Loucy (cell line): Measurements from ENCODE around the gene TNFRSF14.

Source experiments
- CTCF ChIP-seq: fragments of 200-600 bp; sonication (generic); conservative IDR thresholded peaks from 2 replicates; pipeline ENCODE4 v1.5.1; 2014; ENCODE audit warnings: mild to moderate bottlenecking, antibody characterized with exemption, low read length
- EZH2phosphoT487 ChIP-seq: fragments of 200-600 bp; IDR thresholded peaks from 2 replicates; pipeline ENCODE4 v1.6.1; 2018; ENCODE audit warnings: antibody characterized with exemption, mild to moderate bottlenecking, moderate library complexity, borderline replicate concordance

- TF ChIP-seq CTCF = no peak
- no peak for TF ChIP-seq EZH2phosphoT487
These were observed 28.2 kb upstream of the TNFRSF14 start for GRCh38 chr1:2528016-2528415.
